ENCODE data around the gene ARHGEF4.

The ARHGEF4 gene

DNA sequence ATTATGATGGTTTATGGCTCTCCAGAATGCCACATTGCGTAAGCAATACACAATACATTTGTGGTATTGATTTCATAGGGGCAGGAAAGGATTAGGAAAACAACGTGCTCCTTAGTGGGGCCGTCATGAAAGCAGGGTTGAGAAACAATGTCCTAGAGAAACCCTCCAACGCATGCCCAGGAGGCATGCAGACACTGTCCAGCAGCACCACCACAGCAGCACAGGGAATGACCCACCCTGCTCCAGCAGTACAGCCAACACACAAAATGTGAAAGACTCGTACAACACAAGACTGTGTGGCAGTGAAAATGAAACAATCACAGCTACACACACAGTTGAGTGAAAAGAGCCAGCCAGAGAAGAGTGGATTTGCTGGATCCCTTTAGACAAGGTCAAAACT lies 190.2 kb downstream of the ARHGEF4 start:
- Histone ChIP-seq H3K79me1 (ENCODE audit: low read length) (no peaks in the 10 kb centered on the region), H2BK120ac (ENCODE audit: insufficient read depth, low read length, poor library complexity) (no peak overlapping the region), H3K4me1 (ENCODE audit: control insufficient read depth in 1 of 2, insufficient read depth in 2 of 2, low read length in 2 of 2) (peaks cover 3 to 6% of the 10 kb centered on the region in 2 experiments), H3K27me3 (ENCODE audit: insufficient read depth, low read length) (no peaks in the 10 kb centered on the region), H3K4me2 (ENCODE audit: low read length) (peak overlapping the region; percentile 12), H3K79me2 (ENCODE audit: control insufficient read depth, insufficient read depth, low read length, poor library complexity) (no peaks in the 10 kb centered on the region), H3K9ac (ENCODE audit: low read length) (no peak overlapping the region), H3K27ac (ENCODE audit: low read depth, low read length) (no peak overlapping the region), H4K91ac (ENCODE audit: low read depth, low read length) (no peak overlapping the region), H3K23ac (ENCODE audit: low read length) (no peak overlapping the region), H2BK5ac (ENCODE audit: low read depth, low read length, poor library complexity) (no peak overlapping the region), H2AFZ (ENCODE audit: insufficient read depth, low read length, poor library complexity) (no peak overlapping the region), H4K8ac (ENCODE audit: low read depth, low read length) (no peak overlapping the region), H3K4ac (ENCODE audit: low read depth, low read length) (no peak overlapping the region), H3K18ac (ENCODE audit: low read length) (no peak overlapping the region), H3K9me3 (ENCODE audit: insufficient read depth, low read depth, low read length) (peaks cover 7% of the 10 kb centered on the region), H2BK12ac (ENCODE audit: low read length) (no peak overlapping the region), H4K12ac (ENCODE audit: low read depth, low read length) (no peak overlapping the region), H3K4me3 (ENCODE audit: low read depth, low read length) (no peak overlapping the region), H2AK5ac (ENCODE audit: low read length) (no peak overlapping the region), H3K14ac (ENCODE audit: low read length) (no peak overlapping the region), H3K36me3 (ENCODE audit: control insufficient read depth in 1 of 2, insufficient read depth in 2 of 2, low read length in 2 of 2) (no peaks in the 10 kb centered on the region)
- DNase-seq = no peak
- no CpG with 5 or more reads among the region's 5 CpGs for WGBS (ENCODE audit: extremely low coverage, insufficient coverage, insufficient read length)

DNA sequence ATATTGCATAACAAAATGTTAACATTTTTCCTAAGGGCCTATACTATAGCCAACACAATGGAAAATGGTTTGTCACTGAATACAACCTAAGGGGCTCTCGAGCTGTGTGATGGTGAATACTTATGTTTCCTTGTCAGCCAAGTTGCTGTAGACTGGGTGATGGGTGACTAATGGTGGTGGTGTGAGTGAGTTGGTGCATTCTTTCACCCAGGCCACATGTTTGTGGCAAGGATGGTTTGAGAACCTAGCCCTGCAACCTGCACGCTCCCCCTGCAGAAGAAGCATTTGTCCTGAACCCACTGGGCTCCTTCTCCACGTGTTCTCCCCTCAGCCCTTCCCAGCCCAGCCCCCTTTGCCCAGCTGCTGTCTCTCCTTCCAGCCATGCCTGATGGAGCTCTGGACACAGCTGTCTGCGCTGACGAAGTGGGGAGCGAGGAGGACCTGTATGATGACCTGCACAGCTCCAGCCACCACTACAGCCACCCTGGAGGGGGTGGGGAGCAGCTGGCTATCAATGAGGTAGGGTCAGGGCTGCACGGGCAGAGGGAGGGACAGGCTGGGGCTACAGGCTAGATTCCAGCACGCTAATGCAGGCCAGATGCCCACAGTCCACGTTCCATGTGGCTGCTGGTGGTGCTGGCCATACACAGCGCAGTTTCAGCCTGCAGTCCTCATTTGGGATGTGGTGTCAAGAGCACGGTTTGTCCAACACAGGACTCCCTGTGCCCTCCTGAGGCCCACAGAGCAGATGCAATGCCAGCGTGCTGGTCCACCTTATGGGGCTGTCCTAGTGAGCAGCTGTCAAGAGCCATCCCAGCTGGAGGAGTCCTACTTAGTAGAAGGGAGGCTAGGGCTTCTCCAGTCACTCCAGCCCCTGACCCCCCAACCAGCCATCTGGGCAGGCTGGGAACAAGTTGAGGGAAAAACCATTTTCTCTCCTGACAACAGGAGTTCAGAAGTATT lies 191.1 kb downstream of the ARHGEF4 start:
- no peak overlapping the region for H3K27ac ChIP-seq (ENCODE audit: low read depth, low read length)
- H3K4ac ChIP-seq (ENCODE audit: low read depth, low read length) = no peak overlapping the region
- H2BK5ac ChIP-seq (ENCODE audit: low read depth, low read length, poor library complexity) = no peak overlapping the region
- H4K91ac ChIP-seq (ENCODE audit: low read depth, low read length) = no peak overlapping the region
- H2BK12ac ChIP-seq (ENCODE audit: low read length) = no peak overlapping the region
- no peaks in the 10 kb centered on the region for H3K36me3 ChIP-seq (ENCODE audit: control insufficient read depth in 1 of 2, insufficient read depth in 2 of 2, low read length in 2 of 2)
- no peak overlapping the region for H3K23ac ChIP-seq (ENCODE audit: low read length)
- H3K27me3 ChIP-seq (ENCODE audit: insufficient read depth, low read length) = no peaks in the 10 kb centered on the region
- H3K79me2 ChIP-seq (ENCODE audit: control insufficient read depth, insufficient read depth, low read length, poor library complexity) = no peaks in the 10 kb centered on the region
- H3K9me3 ChIP-seq (ENCODE audit: insufficient read depth, low read depth, low read length) = peaks cover 7% of the 10 kb centered on the region
- H4K8ac ChIP-seq (ENCODE audit: low read depth, low read length) = no peak overlapping the region
- H3K14ac ChIP-seq (ENCODE audit: low read length) = no peak overlapping the region
- H3K18ac ChIP-seq (ENCODE audit: low read length) = no peak overlapping the region
- no peak overlapping the region for H3K9ac ChIP-seq (ENCODE audit: low read length)
- H3K4me1 ChIP-seq (ENCODE audit: control insufficient read depth in 1 of 2, insufficient read depth in 2 of 2, low read length in 2 of 2) = peaks cover 4 to 11% of the 10 kb centered on the region in 2 experiments
- no peaks in the 10 kb centered on the region for H3K79me1 ChIP-seq (ENCODE audit: low read length)
- WGBS (ENCODE audit: extremely low coverage, insufficient coverage, insufficient read length) = no CpG with 5 or more reads among the region's 12 CpGs
- no peak overlapping the region for H2AFZ ChIP-seq (ENCODE audit: insufficient read depth, low read length, poor library complexity)
- DNase-seq = no peak
- no peak overlapping the region for H4K12ac ChIP-seq (ENCODE audit: low read depth, low read length)
- H3K4me3 ChIP-seq (ENCODE audit: low read depth, low read length) = no peak overlapping the region
- no peak overlapping the region for H2BK120ac ChIP-seq (ENCODE audit: insufficient read depth, low read length, poor library complexity)
- no peak overlapping the region for H2AK5ac ChIP-seq (ENCODE audit: low read length)
- H3K4me2 ChIP-seq (ENCODE audit: low read length) = no peak overlapping the region

DNA sequence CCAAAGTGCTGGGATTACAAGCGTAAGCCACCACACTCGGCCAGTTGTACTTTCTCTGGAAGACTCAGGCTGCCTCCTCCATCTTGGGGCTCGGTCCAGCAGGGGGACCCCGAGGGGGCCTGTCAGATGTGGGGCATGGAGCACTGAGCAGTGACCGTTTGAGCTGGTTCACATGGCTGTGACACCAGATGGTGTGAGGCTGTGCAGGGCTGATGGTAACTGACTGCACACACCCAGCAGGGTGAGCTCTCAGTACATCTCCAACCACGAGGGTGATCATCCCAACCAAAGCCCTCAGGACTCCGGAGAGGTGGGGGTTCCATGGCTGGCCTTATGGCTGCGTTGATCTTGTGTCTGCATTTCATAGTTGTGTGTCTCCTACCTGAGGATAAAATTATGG lies 193.1 kb downstream of the ARHGEF4 start:
- no peak overlapping the region for H3K4me2 ChIP-seq (ENCODE audit: low read length)
- H3K4ac ChIP-seq (ENCODE audit: low read depth, low read length) = no peak overlapping the region
- no peak overlapping the region for H2AK5ac ChIP-seq (ENCODE audit: low read length)
- H3K9me3 ChIP-seq (ENCODE audit: insufficient read depth, low read depth, low read length) = peaks cover 7% of the 10 kb centered on the region
- H3K79me1 ChIP-seq (ENCODE audit: low read length) = no peaks in the 10 kb centered on the region
- no peak for DNase-seq
- no peak overlapping the region for H4K91ac ChIP-seq (ENCODE audit: low read depth, low read length)
- no peak overlapping the region for H2BK120ac ChIP-seq (ENCODE audit: insufficient read depth, low read length, poor library complexity)
- no peak overlapping the region for H2BK12ac ChIP-seq (ENCODE audit: low read length)
- no peak overlapping the region for H3K27ac ChIP-seq (ENCODE audit: low read depth, low read length)
- H3K9ac ChIP-seq (ENCODE audit: low read length) = no peak overlapping the region
- no peak overlapping the region for H4K8ac ChIP-seq (ENCODE audit: low read depth, low read length)
- WGBS (ENCODE audit: extremely low coverage, insufficient coverage, insufficient read length) = no CpG with 5 or more reads among the region's 8 CpGs
- peaks cover 9 to 20% of the 10 kb centered on the region in 2 experiments for H3K4me1 ChIP-seq (ENCODE audit: control insufficient read depth in 1 of 2, insufficient read depth in 2 of 2, low read length in 2 of 2)
- H3K4me3 ChIP-seq (ENCODE audit: low read depth, low read length) = no peak overlapping the region
- no peaks in the 10 kb centered on the region for H3K79me2 ChIP-seq (ENCODE audit: control insufficient read depth, insufficient read depth, low read length, poor library complexity)
- H3K36me3 ChIP-seq (ENCODE audit: control insufficient read depth in 1 of 2, insufficient read depth in 2 of 2, low read length in 2 of 2) = no peaks in the 10 kb centered on the region
- H3K23ac ChIP-seq (ENCODE audit: low read length) = no peak overlapping the region
- H2BK5ac ChIP-seq (ENCODE audit: low read depth, low read length, poor library complexity) = no peak overlapping the region
- H3K18ac ChIP-seq (ENCODE audit: low read length) = no peak overlapping the region
- no peak overlapping the region for H4K12ac ChIP-seq (ENCODE audit: low read depth, low read length)
- no peak overlapping the region for H2AFZ ChIP-seq (ENCODE audit: insufficient read depth, low read length, poor library complexity)
- no peak overlapping the region for H3K14ac ChIP-seq (ENCODE audit: low read length)
- no peaks in the 10 kb centered on the region for H3K27me3 ChIP-seq (ENCODE audit: insufficient read depth, low read length)

DNA sequence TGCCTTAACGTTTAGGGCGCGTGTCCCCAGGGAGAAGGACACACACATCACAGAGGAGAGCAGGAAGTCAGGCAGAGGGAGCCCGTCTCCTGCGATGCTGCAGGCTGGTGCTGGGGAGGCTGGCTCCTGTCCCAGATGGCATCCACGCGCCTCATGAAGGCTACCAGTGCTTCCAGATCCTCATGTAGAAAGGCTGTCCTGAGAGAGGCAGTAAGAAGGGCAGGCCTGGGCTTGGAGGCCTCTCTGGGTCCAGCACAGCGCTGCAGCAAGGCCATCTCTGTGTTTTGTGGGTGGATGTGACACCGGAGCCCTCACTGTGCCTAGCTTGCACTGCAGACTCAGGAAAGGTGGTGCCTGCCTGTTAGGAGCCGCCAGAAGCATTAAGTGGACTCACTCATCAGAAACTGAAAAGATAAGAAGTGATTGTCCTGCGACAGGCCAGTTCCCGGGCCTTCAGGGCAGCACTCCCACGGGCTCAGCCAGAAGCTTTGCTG lies 193.8 kb downstream of the ARHGEF4 start:
- no peak overlapping the region for H3K4me2 ChIP-seq (ENCODE audit: low read length)
- H3K4ac ChIP-seq (ENCODE audit: low read depth, low read length) = no peak overlapping the region
- no peaks in the 10 kb centered on the region for H3K27me3 ChIP-seq (ENCODE audit: insufficient read depth, low read length)
- no peak overlapping the region for H3K14ac ChIP-seq (ENCODE audit: low read length)
- H3K23ac ChIP-seq (ENCODE audit: low read length) = no peak overlapping the region
- H3K18ac ChIP-seq (ENCODE audit: low read length) = no peak overlapping the region
- H3K9me3 ChIP-seq (ENCODE audit: insufficient read depth, low read depth, low read length) = peaks cover 7% of the 10 kb centered on the region
- no peaks in the 10 kb centered on the region for H3K79me2 ChIP-seq (ENCODE audit: control insufficient read depth, insufficient read depth, low read length, poor library complexity)
- H2AK5ac ChIP-seq (ENCODE audit: low read length) = no peak overlapping the region
- H2AFZ ChIP-seq (ENCODE audit: insufficient read depth, low read length, poor library complexity) = no peak overlapping the region
- H3K9ac ChIP-seq (ENCODE audit: low read length) = no peak overlapping the region
- H4K91ac ChIP-seq (ENCODE audit: low read depth, low read length) = no peak overlapping the region
- no peak overlapping the region for H2BK5ac ChIP-seq (ENCODE audit: low read depth, low read length, poor library complexity)
- no peak overlapping the region for H4K8ac ChIP-seq (ENCODE audit: low read depth, low read length)
- H3K27ac ChIP-seq (ENCODE audit: low read depth, low read length) = no peak overlapping the region
- H3K4me1 ChIP-seq (ENCODE audit: control insufficient read depth in 1 of 2, insufficient read depth in 2 of 2, low read length in 2 of 2) = peaks cover 10 to 23% of the 10 kb centered on the region in 2 experiments
- H2BK120ac ChIP-seq (ENCODE audit: insufficient read depth, low read length, poor library complexity) = no peak overlapping the region
- no peaks in the 10 kb centered on the region for H3K36me3 ChIP-seq (ENCODE audit: control insufficient read depth in 1 of 2, insufficient read depth in 2 of 2, low read length in 2 of 2)
- no CpG with 5 or more reads among the region's 13 CpGs for WGBS (ENCODE audit: extremely low coverage, insufficient coverage, insufficient read length)
- DNase-seq = no peak
- H4K12ac ChIP-seq (ENCODE audit: low read depth, low read length) = no peak overlapping the region
- no peak overlapping the region for H2BK12ac ChIP-seq (ENCODE audit: low read length)
- no peak overlapping the region for H3K4me3 ChIP-seq (ENCODE audit: low read depth, low read length)
- H3K79me1 ChIP-seq (ENCODE audit: low read length) = peaks cover 2% of the 10 kb centered on the region
